ENCODE results near the gene SH3PXD2A. TPM values are rescaled to one million over a fixed set of nuclear protein-coding genes. Genes with fewer than 3 reads are reported as not detected.

Gene SH3PXD2A
- total RNA-seq, 2 donors from 2014 or later = 14.6 to 18.2 TPM

DNA sequence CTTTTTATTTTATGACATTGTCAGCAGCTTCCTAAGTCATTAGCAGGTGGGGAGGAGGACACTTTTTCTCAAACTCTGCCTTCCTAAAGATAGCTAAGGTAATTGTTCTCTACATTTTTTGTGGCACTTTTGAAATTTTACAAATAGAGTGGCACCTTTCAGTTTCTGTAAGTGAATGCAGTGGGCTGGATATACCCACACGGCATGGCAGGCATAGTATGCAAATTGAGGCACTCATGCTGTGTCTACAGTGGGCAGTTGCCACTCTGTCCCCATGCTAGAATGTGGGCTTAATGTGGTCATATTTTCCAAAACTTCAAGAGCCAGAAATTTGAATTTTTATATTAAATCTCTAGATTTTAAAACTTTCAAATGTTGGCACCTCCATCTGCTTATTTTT lies 12.8 kb upstream of the SH3PXD2A start:
- TF ChIP-seq CTCF (IDR thresholded peaks at IDR 0.05) = no peak
- Histone ChIP-seq H3K27me3 (no peaks in the 10 kb centered on the region), H3K4me1 (no peaks in the 10 kb centered on the region), H3K36me3 (peaks cover 1% of the 10 kb centered on the region), H3K27ac (no peak overlapping the region), H3K4me3 (no peak overlapping the region), H3K9me3 (peaks cover 0 to 15% of the 10 kb centered on the region in 2 donors)
- DNase-seq (ENCODE audit: low spot score) = no peak

GRCh38 chr10:103861505-103861904 lies 6.1 kb upstream of the SH3PXD2A start:
- Histone ChIP-seq H3K27ac (no peak overlapping the region), H3K9me3 (peaks cover 0 to 15% of the 10 kb centered on the region in 2 donors), H3K27me3 (no peaks in the 10 kb centered on the region), H3K36me3 (no peaks in the 10 kb centered on the region), H3K4me3 (no peak overlapping the region), H3K4me1 (no peaks in the 10 kb centered on the region)
- no peak for TF ChIP-seq CTCF (IDR thresholded peaks at IDR 0.05)
- DNase-seq (ENCODE audit: low spot score) = no peak

DNA sequence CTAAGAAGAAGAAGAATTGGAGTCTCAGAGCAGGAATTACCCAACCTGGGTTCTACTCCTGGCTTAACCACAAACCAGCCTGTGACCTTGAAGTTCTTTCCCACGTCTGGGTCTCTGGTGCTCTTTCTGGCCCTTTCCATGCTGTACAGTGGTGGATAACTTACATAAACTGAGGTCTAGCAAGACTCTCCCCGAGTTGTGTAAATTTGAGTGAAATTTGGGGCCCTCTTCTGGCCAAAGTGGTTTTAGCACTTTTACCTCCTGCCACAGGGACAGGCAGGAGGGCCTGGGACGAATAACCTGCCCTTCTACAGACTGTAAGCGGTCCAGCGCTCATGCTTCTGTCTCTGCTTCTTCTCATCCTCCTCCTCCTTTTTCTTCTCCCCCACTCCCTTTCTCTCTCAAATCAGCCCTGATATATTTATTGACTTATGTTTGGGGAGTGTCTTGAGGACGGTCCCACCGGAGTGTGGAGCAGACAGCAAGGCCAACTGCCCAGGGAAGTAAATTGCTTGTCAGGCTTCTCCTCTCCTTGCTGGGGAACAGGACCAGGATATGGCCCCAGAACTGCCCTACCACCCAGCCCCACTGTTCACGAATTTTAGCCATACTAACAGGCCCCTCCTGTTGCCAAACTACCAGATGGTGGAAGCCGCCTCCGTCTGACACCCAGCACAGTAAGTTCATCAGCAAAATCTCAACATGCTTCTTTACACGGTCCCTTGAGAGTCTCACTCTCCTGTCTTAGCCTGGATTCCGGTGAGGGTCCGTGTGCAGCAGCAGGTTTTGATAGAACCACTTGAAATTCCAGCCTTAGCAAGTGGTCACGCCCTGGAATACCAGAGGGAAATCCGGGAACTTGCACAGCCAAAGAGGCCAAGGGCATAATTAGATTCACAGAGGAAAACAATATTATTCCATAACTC lies 4.0 kb upstream of the SH3PXD2A start:
- peaks cover 0 to 11% of the 10 kb centered on the region in 2 donors for H3K4me1 ChIP-seq
- H3K9me3 ChIP-seq = no peaks in the 10 kb centered on the region
- H3K36me3 ChIP-seq = no peaks in the 10 kb centered on the region
- no peak overlapping the region for H3K4me3 ChIP-seq
- DNase-seq (ENCODE audit: low spot score) = no peak
- no peaks in the 10 kb centered on the region for H3K27me3 ChIP-seq
- no peak overlapping the region for H3K27ac ChIP-seq
- TF ChIP-seq CTCF (IDR thresholded peaks at IDR 0.05) = peak; percentile 70 to 84

- no peak overlapping the region for H3K27ac ChIP-seq
- no peaks in the 10 kb centered on the region for H3K27me3 ChIP-seq
- TF ChIP-seq CTCF (IDR thresholded peaks at IDR 0.05) = no peak
- no peak for DNase-seq (ENCODE audit: low spot score)
- H3K36me3 ChIP-seq = no peaks in the 10 kb centered on the region
- H3K9me3 ChIP-seq = no peaks in the 10 kb centered on the region
- H3K4me3 ChIP-seq = no peak overlapping the region
- peaks cover 0 to 22% of the 10 kb centered on the region in 2 donors for H3K4me1 ChIP-seq
Observed at GRCh38 chr10:103858360-103858759, 3.0 kb upstream of the SH3PXD2A start.

- no peak overlapping the region for H3K4me3 ChIP-seq
- no peak for TF ChIP-seq CTCF (IDR thresholded peaks at IDR 0.05)
- no peak overlapping the region for H3K27ac ChIP-seq
- H3K36me3 ChIP-seq = no peaks in the 10 kb centered on the region
- no peaks in the 10 kb centered on the region for H3K9me3 ChIP-seq
- H3K27me3 ChIP-seq = no peaks in the 10 kb centered on the region
- DNase-seq (ENCODE audit: low spot score) = no peak
- H3K4me1 ChIP-seq = peaks cover 0 to 37% of the 10 kb centered on the region in 2 donors
Observed at GRCh38 chr10:103856797-103857170, 1.4 kb upstream of the SH3PXD2A start.

Measured in right atrium auricular region (tissue), 2 donors.